GM06990 (cell line): ENCODE measurements around the gene IDH3B.

ENCODE experiments used
- DNase-seq: peaks from one replicate; pipeline ENCODE4 v3.0.0-alpha.2; 2011; ENCODE audit not compliant: insufficient read length; ENCODE audit errors: extremely low read depth
- H3K27me3 ChIP-seq: replicated peaks from 2 replicates; pipeline ENCODE4 v1.6.0; 2011; ENCODE audit warnings: low read length; ENCODE audit not compliant: control insufficient read depth, insufficient read depth
- H3K36me3 ChIP-seq: 2 replicates; pipeline ENCODE4 v1.5.1; 2011; ENCODE audit warnings: low read length; ENCODE audit not compliant: control insufficient read depth, insufficient read depth
- H3K4me3 ChIP-seq: replicated peaks from 2 replicates; pipeline ENCODE4 v1.5.1; 2011; ENCODE audit warnings: low read depth, mild to moderate bottlenecking, control low read depth, low read length
- TF ChIP-seq, protein P1 (sequence below): IDR thresholded peaks from 2 replicates; pipeline ENCODE4 v1.5.1; 2011; ENCODE audit warnings: low read length, control low read depth, mild to moderate bottlenecking, inconsistent platforms; ENCODE audit not compliant: insufficient read depth, poor library complexity, severe bottlenecking

IDH3B gene

DNA sequence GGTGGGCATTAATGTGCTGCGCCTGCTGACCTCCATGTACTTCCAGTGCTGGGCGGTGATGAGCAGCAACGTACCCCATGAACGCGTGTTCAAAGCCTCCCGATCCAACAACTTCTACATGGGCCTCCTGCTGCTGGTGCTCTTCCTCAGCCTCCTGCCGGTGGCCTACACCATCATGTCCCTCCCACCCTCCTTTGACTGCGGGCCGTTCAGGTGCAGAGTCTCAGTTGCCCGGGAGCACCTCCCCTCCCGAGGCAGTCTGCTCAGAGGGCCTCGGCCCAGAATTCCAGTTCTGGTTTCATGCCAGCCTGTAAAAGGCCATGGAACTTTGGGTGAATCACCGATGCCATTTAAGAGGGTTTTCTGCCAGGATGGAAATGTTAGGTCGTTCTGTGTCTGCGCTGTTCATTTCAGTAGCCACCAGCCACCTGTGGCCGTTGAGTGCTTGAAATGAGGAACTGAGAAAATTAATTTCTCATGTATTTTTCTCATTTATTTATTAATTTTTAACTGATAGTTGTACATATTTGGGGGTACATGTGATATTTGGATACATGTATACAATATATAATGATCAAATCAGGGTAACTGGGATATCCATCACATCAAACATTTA lies 46.8 kb downstream of the IDH3B start:
- peak; percentile 5 for DNase-seq
- TF ChIP-seq, protein P1, sequence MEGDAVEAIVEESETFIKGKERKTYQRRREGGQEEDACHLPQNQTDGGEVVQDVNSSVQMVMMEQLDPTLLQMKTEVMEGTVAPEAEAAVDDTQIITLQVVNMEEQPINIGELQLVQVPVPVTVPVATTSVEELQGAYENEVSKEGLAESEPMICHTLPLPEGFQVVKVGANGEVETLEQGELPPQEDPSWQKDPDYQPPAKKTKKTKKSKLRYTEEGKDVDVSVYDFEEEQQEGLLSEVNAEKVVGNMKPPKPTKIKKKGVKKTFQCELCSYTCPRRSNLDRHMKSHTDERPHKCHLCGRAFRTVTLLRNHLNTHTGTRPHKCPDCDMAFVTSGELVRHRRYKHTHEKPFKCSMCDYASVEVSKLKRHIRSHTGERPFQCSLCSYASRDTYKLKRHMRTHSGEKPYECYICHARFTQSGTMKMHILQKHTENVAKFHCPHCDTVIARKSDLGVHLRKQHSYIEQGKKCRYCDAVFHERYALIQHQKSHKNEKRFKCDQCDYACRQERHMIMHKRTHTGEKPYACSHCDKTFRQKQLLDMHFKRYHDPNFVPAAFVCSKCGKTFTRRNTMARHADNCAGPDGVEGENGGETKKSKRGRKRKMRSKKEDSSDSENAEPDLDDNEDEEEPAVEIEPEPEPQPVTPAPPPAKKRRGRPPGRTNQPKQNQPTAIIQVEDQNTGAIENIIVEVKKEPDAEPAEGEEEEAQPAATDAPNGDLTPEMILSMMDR, result no peak
- H3K36me3 ChIP-seq, result no peaks in the 10 kb centered on the region
- H3K27me3 ChIP-seq, result peaks cover 4% of the 10 kb centered on the region
- no peak overlapping the region for H3K4me3 ChIP-seq

DNA sequence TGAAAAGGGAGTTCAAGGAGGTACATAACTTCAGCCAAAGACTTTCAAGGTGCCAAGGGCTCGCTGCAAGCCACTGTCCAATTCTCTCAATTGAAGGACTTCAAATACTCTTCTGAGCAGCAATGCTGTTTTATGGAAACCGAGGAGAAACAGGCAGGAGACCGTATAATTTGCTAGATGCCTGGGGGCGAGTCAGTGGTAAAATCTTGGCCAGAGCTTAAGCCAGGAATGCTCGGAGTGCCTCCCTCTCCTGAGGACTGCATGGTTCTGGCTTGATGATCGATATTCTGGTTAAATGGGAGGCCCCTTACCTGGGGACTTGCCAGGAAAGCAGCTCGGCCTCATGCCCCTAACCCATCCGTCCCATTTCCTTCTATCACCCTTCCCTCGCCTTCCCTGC lies 47.4 kb downstream of the IDH3B start:
- TF ChIP-seq, protein P1, result no peak
- H3K36me3 ChIP-seq, result no peaks in the 10 kb centered on the region
- no peak for DNase-seq
- peaks cover 4% of the 10 kb centered on the region for H3K27me3 ChIP-seq
- H3K4me3 ChIP-seq, result no peak overlapping the region

DNA sequence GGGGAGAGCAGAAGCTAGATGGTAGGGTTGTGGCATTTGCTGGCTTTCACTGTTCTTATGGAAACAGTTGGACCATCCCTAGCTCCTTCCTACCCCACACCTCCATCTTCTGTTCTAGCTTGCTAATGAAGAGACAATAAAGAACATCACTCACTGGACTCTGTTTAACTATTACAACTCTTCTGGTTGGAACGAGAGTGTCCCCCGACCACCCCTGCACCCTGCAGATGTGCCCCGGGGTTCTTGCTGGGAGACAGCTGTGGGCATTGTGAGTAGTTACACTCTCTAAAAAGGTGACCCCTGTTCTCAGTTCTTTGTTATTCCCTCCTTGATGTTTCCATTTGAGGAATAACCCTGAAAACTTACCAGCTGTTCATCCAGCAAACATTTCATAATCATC lies 51.9 kb downstream of the IDH3B start:
- H3K4me3 ChIP-seq, result no peak overlapping the region
- no peak for DNase-seq
- H3K36me3 ChIP-seq, result no peaks in the 10 kb centered on the region
- TF ChIP-seq, protein P1, result no peak
- H3K27me3 ChIP-seq, result peaks cover 2% of the 10 kb centered on the region; the same call in 1 of the 2 replicates

DNA sequence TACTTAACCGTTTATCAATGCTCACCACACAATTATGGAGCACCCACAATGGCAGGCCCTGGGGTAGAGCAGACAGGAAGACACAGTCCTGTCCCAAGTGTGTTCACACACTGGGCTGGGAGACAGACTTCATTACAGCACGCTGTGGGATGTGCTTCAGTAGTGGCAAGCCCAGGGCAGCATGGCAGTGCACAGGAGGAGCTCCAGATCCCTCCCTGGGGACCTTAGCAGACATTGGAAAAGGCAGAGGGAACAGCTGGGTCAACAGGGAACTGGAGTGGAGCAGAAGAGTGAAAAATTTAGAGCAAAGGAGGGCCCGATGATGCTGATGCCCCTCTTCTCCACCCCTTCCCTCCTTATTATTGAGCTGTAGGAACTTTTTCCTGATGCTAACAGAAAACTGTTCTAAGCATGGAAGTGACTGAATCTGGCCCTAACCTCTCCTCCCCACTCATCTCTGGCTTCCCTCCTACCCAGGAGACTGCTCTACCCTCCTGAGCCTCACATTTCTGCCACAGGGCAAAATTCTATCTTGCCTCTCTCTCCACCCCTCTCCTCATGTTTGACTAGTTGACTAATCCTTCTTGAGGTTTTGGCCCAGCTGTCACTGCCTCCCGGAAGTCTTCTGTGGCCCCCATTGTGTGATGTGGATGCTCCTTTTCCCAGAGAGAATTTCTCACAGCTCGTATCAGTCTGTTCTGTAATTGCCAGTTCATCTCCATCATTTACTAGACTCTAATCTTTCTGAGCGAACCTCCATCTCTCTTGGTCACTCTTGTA lies 52.9 kb downstream of the IDH3B start:
- no peak for DNase-seq
- TF ChIP-seq, protein P1, result no peak
- peaks cover 2% of the 10 kb centered on the region; the same call in 1 of the 2 replicates for H3K27me3 ChIP-seq
- H3K36me3 ChIP-seq, result no peaks in the 10 kb centered on the region
- H3K4me3 ChIP-seq, result no peak overlapping the region

DNA sequence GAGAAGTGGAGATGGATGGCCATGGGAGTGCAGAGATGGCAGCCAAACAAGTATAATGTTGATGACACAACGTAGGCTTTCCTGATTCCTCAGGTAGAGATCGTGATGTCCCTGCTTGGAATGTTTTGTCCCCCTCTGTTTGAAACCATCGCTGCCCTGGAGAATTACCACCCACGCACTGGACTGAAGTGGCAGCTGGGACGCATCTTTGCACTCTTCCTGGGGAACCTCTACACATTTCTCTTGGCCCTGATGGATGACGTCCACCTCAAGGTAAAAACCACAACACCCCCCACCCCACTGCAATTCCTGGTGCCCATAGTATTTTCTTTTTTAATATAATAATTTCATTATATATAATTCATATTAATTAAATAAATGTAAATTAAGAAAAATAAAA lies 53.7 kb downstream of the IDH3B start:
- TF ChIP-seq, protein P1, result no peak
- Histone ChIP-seq H3K4me3 (no peak overlapping the region), H3K36me3 (no peaks in the 10 kb centered on the region), H3K27me3 (peaks cover 2% of the 10 kb centered on the region; the same call in 1 of the 2 replicates)
- no peak for DNase-seq
